ENCODE data around the gene UNC50.
A peak's percentile ranks its signal among the peaks of the same experiment; 100 is the strongest.
"Not testable (repeated sequence)": the region's sequence is repeated elsewhere in the genome, so short reads cannot be mapped to it uniquely, and the experiment has no call there.

UNC50 gene

DNA sequence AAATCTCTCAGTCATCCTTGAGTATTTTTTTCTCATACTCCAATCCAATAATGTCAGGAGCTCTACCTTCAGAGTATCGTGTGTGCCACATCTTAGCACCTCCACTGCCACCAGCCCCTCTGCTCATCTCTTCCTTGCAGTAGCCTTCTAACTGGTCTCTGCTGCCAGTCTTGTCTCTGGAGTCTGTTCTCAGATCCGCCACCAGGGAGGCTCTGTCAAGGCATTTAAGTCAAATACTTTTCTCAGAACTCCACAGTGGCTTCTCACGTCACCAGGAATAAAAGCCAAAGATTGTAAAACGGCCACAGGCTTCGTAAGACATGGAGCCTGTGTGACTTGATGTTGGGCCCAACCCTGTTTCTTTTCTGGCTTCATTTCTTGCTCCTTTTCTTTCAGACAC lies 7.1 kb downstream of the UNC50 start:
- DNase-seq: no peak

DNA sequence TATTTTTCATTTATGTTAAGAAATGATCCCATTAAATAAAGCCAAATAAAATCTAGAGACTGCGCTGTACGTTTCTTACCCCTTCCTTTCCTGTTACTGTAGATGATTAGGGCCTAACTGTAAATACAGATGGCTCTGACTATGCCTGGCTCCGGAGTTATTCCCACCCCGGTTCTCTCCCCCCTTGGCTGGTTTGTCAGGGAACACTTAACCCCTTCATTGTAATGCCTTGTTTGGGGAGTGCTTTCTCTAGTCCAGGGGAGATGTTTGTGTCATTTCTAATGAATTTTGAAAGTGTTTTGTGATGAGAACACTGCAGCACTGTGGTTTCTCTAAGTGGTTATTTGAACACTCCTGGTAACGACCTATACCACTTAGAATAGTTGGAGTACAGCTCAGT lies 8.8 kb downstream of the UNC50 start:
- DNase-seq: no peak

DNA sequence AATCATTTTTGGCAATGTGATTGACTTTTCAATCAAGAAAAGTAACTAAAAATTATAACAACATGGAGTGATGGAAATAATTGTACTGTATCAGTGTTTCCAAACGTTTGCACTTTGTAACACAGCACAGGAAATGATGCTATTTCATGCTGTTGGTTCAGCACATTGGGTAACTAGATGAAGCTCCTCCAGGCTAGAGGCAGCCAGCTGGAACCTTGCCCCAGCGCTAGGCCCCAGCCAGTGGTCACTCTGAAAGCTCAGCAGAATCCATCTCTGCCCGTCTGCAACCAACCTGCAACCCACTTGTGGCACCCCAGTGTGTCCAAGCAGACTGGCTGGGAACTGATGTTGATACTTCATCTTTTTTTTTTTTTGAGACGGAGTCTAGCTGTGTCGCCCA lies 15.3 kb downstream of the UNC50 start:
- no peak for DNase-seq

DNA sequence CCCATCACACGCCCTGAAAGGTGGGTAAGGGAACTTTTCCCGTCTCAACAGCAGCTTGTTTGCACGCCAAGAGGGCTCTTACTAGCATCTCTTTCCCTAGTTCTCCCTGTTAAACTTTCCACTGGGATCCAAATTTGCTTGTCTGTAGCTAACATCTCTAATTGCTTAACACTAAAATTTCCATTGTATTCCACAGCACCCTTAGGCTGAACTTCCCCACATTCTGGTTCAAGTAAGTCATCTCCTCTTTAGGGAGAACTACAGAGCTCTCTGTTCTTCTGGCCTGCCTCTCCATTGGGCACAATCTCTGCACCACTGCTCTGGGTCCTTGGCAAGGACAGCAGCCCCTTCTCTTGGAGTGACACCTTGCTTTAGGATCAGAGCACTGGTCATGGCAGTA lies 24.0 kb downstream of the UNC50 start:
- DNase-seq: no peak

DNA sequence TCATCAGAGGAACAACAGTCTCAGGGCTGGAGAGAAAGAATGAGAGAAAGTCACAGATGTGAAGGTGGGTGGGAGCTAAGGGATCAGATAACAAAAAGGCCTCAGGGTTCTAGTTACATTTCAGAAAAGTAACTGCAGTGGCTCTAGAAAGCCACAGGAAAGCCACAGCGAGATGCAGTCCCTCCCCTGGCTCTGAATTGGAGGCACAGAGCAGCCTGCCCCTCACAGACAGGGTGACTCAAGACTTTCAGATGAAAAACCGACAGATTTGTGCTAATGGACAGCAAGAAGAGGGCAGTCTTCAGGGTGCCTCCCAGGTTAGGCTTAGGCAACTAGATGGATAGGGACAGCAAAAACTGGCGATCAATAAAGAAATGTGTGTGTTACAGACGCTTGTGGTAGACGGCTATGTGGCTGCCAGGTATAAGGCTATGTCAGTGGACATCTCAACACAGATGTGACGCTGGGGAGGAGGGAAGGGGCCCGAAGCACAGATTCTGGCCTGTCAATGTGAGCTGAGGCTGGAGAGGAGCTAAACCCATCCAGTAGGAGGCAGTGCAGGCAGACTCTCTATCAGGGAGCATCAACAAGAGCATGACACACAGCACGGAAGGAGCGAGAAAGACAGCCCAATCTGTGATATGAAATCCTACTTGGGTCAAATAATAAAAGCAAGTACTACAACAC lies 26.2 kb downstream of the UNC50 start:
- peak; percentile 27 for DNase-seq

DNA sequence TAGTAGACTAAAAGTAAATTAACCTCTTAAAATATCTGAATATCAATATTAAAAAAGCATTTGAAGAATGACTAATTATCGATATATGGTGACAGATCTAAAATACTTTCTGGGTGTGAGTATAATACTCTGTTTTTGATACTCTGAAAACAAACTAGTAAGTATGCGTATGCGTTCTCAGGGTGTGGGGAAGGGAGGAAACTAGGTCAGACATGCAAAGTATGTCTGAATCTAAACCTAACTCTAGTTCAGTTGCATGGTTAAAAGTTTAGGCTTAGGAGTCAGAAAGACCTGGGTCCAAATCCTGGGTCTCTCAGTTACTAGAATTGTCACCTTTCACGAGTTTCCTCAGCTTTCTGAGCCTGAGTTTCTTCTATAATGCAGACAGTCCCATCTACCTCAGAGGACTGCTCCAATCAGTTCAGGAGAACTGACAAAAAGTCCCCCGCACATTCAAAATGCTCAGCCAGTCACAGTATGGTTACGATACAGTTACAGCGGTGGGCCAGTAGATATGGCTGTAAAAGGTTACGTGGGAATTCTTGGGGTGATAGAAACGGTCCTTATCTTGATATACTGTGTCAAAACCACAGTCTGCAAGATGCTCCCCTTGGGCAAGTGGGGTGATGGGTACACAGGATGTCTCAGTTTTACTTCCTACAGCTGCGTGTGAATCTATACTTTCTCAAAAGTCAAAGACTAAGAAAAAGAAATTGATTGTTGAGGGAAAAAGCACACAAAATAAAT lies 29.2 kb downstream of the UNC50 start:
- no peak for DNase-seq

DNA sequence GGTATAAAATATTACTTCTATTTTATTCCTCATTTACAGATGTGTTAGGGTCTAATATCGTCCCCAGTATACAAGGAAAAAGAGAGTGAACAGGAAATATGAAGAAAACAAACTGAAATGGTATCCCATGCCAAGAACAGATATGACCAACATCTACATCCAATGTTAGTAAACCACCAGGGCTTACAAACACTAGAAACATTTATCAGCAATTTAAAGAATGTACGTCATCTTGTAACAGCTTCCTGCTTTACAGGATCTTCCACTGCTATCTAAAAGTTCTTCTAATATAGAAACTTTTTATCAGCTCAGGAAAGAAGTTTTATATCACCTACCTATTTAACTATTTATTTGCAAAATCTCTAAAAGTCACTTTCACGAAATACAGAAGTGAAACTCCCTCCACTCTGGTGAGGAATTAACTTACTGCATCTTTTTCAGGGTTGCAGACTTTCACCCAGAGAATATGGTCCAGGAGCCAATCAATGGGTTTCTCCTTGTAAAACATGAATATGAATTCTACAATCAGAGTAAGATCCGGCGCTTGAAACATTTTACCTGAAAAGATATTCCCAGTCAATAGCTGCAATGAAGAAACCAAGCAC lies 35.2 kb downstream of the UNC50 start:
- no peak for DNase-seq

DNA sequence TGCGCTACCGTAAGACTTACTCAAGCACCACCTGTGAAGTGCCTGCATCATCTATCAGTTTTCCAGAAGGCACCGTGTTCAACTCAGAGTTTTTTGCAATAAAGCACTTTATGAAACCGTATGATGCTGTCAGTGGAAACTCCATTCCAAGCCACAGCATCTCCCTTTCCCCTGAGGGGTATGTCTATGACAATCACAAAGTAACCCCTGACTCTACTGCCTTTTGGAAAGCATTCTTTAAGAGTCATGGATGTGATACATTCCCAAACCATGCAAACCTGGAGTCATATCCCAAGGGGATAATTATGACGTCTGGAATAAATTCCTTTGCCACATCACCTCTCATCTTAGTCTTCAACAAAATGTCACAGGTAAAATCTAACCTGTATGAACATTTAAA lies 39.2 kb downstream of the UNC50 start:
- DNase-seq: no peak

DNA sequence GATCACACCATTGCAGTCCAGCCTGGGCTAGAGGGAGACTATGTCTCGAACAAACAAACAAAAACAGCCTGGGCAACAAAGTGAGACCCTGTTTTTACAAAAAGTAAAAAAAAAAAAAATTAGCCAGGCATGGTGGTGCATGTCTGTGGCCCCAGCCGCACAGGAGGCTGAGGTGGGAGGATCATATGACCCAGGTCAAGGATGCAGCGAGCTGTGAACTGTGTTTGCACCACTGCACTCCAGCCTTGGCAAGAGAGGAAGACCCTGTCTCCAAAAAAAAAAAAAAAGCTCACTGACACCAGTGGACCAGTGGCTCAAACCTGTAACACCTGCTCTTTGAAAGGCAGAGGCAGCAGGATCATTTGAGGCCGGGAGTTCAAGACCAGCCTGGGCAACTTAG lies 40.1 kb downstream of the UNC50 start:
- DNase-seq: no peak

DNA sequence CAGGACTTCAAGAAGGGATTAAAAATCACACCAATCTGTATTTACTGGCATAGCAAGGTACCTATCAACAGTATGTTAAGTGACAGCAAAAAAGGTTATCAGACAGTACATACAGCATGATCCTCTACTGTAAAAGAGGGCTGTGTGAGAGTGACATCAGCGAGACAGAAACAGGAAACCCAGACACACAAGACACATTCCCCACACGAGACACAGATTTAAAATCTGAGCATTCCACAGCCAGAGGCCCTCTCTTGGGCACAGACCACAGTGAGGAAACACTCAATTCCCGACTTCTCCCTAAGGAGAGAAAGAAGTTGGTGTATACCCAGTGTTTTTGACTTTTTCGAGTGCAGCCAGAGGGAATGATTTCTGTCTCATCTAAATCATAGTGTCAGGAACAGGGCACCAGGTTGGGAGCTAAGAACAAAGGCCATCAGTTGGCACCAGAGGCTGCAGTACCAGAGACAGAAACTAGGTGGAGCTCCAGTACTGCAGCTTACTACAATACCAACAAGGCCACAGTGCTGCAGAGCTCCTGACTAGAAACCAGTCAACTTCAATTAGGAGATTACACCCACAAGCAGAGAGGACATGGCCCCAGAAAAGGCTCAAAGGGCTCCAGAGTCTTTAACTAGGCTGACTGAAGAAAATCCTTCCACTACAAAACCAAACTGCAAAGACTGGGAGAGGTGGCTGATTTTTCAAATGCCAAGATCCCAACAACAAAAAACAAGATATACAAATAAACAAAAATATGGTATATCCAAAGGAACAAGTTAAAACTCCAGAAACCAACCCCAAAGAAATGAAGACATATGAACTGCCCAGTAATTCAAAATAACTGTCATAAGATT lies 41.0 kb downstream of the UNC50 start:
- DNase-seq: peak; percentile 77

DNA sequence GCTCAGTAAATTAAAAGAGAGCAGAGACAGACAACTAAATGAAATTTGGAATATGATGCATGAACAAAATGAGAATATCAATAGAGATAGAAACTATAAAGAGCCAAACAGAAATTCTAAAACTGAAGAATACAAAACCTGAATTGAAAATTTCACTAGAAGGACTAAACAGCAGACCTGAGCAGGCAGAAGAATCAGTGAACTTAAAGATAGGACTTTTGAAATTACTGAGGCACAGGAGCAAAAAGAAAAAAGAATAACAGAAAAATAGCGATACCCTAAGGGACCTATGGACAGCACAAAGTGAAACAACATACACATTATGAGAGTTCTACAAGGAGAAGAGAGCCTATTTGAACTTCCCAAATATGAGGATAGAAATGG lies 41.6 kb downstream of the UNC50 start:
- DNase-seq: no peak

DNA sequence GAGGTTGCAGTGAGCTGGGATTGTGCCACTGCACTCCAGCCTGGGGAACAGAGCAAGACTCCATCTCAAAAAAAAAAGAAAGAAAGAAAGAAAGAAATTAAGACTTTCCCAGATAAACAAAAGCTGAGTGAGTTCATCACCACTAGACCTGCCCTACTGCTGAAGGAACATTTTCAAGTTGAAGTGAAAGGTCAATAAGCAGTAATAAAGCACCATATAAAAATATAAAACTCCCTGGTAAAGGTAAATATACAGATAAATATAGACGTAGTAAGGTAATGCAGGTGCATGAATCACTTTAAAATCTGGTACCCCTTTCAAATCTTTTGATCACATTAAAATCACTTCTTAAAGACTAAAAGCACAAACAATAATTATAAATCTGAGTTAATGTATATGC lies 42.6 kb downstream of the UNC50 start:
- no peak for DNase-seq

DNA sequence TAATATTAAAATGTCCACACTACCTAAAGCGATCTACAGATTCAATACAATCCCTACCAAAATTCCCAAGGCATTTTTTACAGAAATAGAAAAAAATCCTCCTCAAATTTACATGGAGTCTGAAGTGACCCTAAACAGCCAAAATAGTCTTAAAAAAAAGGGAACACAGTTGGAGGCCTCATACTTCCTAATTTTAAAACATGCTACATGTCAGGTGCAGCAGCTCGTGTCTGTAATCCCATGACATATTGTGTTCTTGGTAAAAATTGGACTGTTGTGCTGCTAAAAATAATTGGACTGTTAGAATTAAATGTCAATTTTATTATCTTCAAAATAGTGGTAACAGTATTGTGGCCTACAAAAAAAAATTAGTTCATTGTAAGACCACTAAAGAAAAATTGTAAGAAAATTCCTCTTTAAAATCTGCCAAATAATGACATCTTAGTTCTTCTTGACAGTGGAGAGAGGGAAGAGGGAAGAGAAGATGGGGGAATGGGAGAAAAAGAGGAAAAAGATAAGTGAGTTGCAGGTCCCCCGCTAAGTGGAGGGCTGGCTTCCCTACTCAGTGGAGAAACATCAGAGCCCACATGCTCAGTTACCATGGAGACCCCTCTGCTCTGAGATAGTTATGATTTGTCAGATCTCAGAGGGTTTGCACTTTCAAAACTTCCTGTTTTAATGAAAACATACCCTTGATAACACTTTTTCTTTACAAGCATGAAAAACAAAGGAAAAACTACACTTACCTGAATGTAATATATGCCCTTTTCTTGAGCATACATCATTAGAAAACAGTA lies 46.5 kb downstream of the UNC50 start:
- DNase-seq: peak; percentile 12

DNA sequence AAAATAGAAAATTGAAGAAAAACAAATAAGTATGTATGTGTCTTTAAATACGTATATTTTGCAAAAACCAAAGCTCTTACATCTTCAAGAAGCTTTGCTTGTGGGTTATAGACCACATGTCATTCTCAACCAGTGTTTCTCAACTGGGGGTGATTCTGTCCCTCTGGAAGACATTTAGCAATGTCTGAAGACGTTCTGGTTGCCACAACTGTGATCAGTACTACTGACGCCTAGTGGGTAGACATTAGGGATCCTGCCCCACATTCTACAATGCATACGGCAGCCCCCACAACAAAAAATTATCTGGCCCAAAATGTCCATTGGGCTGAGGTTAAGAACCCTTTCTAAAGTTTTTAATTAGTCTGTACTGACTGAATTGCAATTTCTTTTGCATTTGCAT lies 48.4 kb downstream of the UNC50 start:
- DNase-seq: peak; percentile 8

DNA sequence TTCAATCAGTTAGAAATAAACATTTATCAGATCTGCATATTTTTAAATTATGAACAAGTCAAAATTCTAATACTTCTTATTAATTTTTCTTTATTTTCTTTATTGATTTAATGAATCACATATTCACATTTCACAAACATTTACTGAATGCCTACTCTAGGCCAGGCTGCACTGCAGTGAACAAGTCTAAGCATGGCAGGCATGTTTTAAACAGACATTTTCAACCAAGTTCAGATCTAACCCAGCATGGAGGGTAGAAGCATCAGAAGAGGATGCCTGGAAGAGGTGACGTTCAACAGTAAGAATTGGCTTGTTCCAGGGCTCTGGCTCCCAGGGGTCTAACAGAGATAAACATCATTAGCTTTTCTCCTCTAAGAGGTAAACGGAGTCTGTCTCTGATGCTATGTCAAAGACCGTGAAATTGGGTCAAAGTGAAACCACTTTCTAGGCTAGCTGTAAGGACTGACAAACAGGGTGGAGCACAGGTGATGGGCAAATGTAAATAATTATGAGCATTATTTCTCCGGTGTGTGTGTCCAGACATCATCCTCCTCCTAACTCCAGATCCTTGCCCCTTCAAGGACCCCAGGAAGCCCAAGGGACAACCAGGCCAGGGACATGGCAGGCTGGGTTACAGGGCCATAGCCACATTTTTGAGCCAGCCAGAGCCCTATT lies 50.6 kb downstream of the UNC50 start:
- no peak for DNase-seq

DNA sequence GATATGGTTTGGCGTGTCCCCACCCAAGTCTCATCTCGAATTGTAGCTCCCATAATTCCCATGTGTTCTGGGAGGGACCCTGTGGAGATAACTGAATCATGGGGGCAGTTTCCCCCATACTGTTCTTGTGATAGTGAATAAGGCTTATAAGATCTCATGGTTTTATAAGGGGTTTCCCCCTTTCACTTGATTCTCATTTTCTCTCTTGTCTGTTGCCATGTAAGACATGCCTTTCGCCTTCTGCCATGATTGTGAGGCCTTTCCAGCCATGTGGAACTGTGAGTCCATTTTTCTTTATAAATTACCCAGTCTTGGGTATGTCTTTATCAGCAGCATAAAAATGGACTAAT lies 51.1 kb downstream of the UNC50 start:
- DNase-seq: not testable (repeated sequence)

DNA sequence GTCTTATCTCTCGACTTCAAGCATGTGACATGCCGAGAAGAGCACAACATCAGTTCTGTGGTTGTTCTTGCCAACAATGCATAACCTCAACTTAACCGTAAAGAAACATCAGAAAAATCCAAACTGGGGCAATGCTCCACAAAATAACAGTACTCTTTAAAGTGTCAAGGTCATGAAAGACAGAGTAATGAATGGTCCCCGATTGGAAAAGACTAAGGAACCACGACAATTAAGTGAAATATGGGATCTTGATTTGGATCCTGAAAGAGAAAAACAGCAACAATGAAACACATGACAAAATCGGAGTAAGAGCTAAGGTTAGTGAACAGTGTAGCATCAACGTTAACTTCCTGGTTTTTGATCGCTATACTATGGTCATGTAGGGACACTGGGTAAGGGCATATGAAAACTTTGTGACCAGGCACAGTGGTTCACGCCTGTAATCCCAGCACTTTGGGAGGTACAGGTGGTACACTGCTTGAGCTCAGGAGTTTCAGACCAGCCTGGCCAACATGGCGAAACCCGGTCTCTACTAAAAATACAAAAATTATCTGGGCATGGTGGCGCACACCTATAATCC lies 55.2 kb downstream of the UNC50 start:
- no peak for DNase-seq

DNA sequence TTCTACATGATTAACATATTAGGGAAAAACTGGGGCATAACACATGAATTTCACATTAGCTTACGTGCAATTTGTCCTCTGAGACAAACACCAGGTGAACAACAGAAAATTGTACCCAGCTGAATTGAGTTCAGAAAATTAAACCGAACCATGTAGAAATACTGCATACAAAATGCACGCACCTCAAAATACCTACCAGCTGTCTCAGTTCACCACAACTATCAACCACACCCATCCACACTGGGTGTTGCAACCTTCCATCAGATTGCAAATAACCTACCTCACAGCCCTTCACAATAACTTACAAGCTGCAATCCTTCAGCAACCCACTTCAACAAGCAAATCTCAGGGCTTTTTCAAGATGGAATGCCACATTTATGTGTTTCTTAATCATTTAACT lies 55.9 kb downstream of the UNC50 start:
- peak; percentile 24 for DNase-seq

DNA sequence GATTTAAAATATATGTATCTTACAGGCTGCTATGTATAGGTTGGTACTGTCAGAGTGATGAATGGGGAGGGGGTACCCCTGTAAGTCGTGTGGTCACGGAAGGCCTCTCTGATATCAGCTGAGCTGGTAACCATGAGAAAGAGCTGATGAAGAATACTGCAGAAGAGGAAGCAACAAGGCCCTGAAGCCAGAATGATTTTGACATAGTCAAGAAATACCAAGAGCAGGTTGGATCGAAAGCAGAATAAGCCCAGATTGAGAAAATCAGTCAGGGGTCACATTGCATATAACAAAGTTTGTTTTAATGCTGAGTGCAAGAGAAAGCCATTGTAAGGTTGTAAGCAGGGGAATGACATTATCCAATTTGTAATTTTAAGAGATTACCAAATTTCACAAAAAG lies 57.3 kb downstream of the UNC50 start:
- DNase-seq: no peak
